ENCODE data around the gene PSD.

Gene PSD

GRCh38 chr10:102418622-102419268 is at the start of gene PSD:
Gene PSD (minus strand): TSS chr10:102418785. CDS start chr10:102417038, 1,747 bp downstream.
- DNase-seq = peak; percentile 62 to 72

- DNase-seq = no peak
Observed at GRCh38 chr10:102467971-102468438, 49.4 kb upstream of the PSD start.

GRCh38 chr10:102467318-102467717 is 48.7 kb upstream of the PSD start:
- no peak for DNase-seq

DNA sequence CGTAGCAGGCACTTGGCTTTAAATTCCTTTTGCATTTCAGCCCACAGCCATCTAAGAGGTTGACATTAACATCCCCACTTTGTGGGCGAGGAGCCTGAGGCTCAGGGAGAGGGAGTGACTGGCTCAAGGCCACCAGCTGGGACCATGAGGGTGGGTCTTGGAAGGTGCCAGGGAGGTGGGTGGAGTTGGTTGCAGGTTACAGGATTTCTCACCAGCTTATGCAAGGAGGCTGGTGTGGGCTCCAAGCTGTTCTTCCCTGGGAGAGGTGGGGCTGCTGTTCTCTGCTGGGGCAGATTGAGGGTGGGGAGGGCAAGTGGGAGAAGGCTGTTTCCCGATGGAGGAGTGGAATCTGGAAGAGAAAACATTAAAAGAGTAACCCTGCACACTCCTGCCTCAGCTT is 46.9 kb upstream of the PSD start:
- no peak for DNase-seq

GRCh38 chr10:102463983-102464382 is 45.4 kb upstream of the PSD start:
- DNase-seq = no peak

DNA sequence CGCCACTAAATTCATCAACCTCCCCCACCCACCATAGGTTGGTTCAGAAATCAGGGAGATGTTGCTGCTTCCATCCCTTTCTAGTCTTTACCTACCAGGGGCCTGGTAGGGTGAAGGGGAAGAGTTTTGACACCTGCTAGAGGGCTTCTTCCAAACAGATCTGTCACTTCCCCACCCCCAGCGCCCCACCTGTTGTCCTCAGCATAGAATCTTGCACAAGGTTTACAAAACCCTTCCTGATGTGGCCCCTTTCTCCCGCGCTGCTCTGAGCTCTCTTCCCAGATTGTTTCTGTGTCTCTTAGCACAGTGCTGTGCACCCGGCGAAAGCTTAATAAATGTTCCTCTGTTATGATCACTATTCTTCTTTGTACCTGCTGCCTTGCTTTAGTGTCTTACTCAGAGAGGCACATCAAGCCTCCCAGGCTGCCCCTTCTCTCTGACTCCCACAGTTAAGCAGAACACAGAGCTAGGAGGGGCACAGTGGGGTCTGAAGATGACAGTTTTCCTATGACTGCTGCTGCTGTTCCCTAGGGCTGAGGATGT is 44.0 kb upstream of the PSD start:
- no peak for DNase-seq

DNA sequence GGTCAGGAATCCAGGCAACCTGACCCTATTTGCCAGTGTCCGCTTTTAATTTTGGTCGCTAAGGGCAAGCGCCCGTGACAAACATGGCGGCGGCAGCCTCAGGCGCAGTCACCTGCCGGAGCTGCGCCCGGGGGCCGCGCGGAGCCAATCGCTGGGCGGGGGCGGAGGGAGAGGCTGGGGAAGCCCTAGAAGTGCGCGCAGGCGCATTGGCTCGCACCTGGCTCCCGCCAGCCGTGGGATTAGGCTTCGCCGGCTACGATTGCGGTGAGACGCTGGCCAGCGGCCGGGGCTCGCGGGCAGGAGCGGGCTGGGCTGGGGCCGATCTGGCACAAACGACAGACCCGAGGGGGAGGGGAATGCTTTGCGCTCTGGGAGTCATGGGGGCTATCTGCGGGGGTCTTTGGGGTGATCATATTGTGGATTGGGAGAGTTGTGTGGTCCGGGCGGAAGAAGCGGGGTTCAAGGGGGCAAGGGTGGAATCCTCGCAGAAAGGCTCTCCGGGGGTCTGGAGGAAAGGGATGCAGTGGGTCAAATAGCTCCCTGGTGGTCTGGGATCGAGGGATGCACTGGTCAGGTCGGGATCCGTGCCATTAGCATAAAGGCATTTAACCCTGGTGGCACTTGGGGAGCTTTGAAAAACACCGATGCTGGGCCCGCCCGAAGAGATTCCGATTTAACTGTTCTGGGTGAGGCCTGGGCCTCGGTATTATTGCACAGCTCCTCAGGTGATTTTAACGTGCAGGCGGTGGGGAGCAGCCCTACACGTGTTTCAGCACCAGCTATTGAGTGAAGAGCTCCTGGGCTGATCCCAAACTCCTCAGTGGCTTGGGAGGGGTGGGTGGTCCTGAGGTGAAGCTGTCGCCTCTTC is 42.8 kb upstream of the PSD start:
- DNase-seq = peak; percentile 33 to 79

DNA sequence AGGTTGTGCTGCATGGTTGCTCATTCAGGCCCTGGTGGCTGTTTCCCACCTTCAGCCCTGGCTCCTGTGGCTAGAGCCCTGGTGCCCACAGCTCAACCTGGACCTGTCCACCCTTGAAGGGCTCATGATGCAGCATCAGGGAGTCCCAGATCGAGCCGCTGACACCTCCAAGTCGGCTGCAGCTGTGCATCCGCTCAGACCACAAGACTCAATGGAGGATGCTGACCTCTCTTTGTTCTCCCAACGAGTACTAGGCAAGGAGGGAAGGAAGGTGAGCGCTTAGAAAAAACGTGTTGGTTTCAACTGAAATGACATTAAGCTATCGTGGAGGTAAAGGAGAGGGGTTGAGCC is 42.2 kb upstream of the PSD start:
- DNase-seq = no peak

DNA sequence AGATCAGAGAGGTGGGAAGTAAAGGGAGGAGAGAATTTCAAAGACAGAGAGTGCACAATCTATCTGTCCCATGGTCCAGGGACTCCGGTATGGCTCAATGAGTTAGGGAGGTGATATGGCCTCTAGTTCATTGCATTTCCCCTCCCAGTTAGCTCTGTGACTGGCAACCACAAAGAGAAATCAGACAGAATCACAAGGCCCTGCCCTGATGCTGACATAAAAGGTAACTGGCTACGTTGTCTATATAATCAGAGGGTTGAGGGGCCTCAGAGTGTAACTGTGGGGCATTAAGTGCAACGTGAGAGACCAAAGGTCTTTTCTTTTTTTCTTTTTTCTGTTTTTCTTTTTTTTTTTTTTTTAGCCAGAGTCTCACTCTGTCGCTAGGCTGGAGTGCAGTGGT is 40.1 kb upstream of the PSD start:
- no peak for DNase-seq

- peak; percentile 73 to 77 for DNase-seq
Observed at GRCh38 chr10:102457591-102458150, 39.1 kb upstream of the PSD start.

DNA sequence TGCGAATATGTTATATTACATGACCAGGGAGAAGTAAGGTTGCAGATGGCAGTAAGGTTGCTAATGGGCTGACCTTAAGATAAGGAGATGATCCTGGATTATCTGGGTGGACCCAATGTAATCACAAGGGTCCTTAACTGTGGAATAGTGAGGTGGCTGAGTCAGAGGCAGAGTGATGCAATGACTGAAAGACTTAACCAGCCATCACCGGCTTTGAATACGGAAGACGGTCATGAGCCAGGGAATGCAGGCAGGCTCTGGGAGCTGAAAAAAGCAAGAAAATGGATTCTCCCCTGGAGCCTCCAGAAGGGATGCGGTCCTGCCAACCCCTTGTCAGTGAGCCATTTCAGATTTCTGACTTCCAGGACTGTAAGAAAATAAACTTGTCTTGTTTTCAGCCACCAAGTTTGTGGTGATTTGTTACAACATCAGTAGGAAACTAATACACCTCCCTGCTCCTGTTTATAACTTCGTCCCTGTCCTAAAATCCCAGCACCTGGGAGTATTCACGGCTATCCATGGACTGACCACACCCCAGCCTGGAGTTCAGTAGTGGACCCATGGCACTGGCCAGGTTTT is 37.4 kb upstream of the PSD start:
- peak; percentile 10 to 70 for DNase-seq

GRCh38 chr10:102454662-102455487 is 36.3 kb upstream of the PSD start:
- DNase-seq = peak in 1 of 2 experiments; percentile 44

- DNase-seq = no peak
Observed at GRCh38 chr10:102453502-102453901, 34.9 kb upstream of the PSD start.

GRCh38 chr10:102452672-102453340 is 34.2 kb upstream of the PSD start:
- no peak for DNase-seq

- no peak for DNase-seq
Observed at GRCh38 chr10:102451105-102451969, 32.8 kb upstream of the PSD start, which contains the start of gene C10orf95. Gene C10orf95 (minus strand): TSS chr10:102451543. CDS start chr10:102451093, 450 bp downstream.

DNA sequence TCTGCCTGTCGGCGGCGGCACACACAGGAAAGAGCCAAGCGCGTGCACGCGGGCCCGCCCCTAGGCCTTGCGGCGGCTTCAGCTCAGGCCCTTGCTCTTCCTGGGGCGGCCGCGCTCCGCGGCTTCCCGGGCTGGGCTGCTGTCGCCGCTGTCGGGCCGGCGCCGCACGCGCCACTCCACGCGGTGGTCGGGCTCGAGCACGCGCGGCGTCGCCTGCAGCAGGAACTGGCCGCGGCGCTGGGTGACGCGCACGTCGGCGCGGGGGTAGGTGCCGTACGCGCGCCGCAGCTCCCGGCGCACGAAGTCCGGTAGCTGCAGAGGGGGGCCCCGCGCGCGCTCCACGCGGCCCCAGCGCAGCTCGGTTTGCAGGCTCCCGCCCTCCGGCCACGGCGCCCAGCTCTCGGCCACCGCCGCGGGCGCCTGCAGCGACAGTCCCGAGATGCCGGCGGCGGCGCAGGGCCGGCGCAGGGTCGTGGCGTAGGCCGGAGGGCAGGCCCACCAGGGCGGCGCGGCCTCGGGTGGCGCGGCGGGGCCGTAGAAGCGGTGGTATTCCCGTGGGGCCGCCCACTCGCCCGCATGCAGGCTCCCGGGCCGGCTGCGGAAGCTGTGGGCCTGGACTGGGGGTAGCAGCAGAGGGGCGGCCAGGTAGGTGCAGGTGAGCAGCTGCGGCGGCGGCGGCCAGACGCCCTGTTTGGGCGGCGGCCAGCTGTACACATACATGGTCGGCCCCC is 32.0 kb upstream of the PSD start:
- peak; percentile 12 to 71 for DNase-seq

- DNase-seq = no peak
Observed at GRCh38 chr10:102450124-102450373, 31.5 kb upstream of the PSD start.

DNA sequence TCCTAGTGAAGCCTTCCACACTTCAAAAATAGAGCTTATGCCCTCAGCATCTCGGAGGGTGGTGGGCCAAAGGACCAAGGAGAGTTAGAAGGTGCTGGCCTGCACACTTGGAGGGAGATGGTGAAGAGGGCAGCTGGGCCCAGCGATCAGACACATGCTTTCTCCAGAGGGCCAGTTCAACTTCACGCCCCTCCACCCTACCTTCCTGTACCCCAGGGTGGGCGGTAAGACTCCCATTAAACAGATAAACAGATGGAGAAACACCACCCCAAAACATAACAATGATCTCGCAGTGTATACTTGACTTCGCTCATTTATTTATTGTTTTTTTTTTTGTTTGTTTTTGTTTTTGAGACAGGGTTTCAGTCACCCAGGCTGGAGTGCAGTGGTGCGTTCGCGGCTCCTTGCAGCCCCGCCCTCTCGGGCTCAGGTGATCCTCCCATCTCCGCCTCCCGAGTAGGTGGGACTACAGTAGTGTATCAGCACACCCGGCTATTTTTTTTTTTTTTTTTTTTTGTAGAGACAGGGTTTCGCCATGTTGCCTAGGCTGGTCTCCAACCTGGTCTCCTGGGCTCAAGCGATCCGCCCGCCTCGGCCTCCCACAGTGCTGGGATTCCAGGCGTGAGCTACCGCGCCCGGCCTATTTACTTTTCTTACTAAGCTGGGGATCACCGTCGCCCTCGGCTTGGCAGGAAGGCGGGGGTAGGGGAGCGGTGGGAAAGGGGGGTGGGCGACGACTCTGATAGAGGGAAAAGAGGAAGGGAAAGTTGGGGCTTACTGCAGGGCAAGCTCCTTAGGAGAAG is 30.9 kb upstream of the PSD start:
- peak in 1 of 2 experiments; percentile 29 for DNase-seq

DNA sequence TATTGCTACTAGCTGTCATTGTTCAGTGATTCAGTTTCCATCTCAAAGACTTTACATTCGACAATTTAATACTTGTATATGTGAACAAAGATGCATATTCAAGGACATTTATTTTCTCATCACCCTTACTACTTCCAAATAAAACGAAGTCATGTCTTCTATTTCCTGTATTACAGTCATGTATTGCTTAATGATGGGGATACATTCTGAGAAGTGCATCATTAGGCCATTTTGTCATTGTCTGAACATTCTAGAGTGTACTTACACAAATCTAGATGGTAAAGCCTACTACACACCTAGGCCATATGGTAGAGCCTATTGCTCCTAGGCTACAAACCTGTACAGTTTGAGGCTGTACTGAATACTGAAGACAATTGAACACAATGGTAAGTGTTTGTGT is 26.3 kb upstream of the PSD start:
- DNase-seq = no peak

Data from NCI-H524 (cell line).